Measurements from ENCODE around the gene KRT13.

DNA sequence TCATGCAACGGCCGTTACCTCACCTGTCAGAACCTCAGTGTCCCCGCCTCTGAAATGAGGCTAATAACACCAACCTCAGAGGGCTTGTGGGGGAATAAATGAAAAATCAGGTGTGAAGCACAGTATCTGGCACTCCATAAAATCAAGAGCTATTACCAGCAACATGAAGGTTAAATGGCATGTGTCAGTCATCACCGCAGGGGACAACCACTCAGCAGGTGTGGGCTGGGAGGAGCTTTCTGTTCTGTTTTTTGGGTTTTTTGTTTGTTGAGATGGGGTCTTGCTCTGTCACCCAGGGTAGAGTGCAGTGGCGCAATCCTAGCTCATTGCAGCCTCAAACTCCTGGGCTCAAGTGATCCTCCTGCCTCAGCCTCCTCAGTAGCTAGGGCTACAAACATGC, 39.5 kb upstream of the KRT13 start:
- TF ChIP-seq, protein P1, sequence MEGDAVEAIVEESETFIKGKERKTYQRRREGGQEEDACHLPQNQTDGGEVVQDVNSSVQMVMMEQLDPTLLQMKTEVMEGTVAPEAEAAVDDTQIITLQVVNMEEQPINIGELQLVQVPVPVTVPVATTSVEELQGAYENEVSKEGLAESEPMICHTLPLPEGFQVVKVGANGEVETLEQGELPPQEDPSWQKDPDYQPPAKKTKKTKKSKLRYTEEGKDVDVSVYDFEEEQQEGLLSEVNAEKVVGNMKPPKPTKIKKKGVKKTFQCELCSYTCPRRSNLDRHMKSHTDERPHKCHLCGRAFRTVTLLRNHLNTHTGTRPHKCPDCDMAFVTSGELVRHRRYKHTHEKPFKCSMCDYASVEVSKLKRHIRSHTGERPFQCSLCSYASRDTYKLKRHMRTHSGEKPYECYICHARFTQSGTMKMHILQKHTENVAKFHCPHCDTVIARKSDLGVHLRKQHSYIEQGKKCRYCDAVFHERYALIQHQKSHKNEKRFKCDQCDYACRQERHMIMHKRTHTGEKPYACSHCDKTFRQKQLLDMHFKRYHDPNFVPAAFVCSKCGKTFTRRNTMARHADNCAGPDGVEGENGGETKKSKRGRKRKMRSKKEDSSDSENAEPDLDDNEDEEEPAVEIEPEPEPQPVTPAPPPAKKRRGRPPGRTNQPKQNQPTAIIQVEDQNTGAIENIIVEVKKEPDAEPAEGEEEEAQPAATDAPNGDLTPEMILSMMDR (IDR thresholded peaks at IDR 0.05), result no peak
- TF ChIP-seq POLR2A (IDR thresholded peaks at IDR 0.05) (no peak), EP300 (IDR thresholded peaks at IDR 0.05) (no peak)

Data from sigmoid colon (tissue), 4 donors.